ENCODE measurements around the gene ENOX1. TPM values are rescaled to one million over a fixed set of nuclear protein-coding genes. Genes with fewer than 3 reads are reported as not detected.

ENOX1 gene
- total and polyA plus RNA-seq, 9 of the 15 experiments (the other 6 are each of a cell fraction or from before 2014, with no cell fraction given), result not detected

DNA sequence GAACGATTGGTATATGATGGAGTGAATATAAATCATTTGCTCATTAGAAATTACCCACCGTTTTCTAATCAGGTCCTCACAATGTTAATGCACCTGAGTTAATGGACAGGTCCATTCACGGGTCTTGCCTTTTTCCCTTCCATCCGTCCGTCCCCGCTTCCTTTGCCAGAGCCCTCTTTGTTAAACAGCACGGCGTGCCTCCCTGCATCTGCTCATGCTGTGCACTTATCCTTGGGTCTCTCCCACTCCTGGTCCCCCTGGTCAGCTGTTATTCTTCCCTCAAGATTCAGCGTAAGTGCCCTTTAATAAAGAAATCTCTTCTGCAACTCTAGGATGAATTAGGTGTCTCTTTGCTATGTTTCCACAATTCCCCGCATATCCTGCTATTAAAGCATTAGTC lies 438.9 kb downstream of the ENOX1 start (continued):
- TF ChIP-seq AFF1 (IDR thresholded peaks at IDR 0.05; ENCODE audit: low read depth in 1 of 2, partially characterized antibody in 2 of 2) (no peak), KAT8 (IDR thresholded peaks at IDR 0.05; ENCODE audit: low read depth) (no peak), ZNF224 (CRISPR knock-in tag; IDR thresholded peaks at IDR 0.05) (no peak), CBX2 (IDR thresholded peaks at IDR 0.05; ENCODE audit: insufficient read depth, low read length, poor library complexity, severe bottlenecking) (no peak), HDAC2 (IDR thresholded peaks at IDR 0.05) (no peak), XRCC5 (IDR thresholded peaks at IDR 0.05; ENCODE audit: low read depth, low read length) (no peak), ZNF696 (CRISPR knock-in tag; conservative IDR thresholded peaks at IDR 0.05) (no peak), KLF16 (IDR thresholded peaks at IDR 0.05) (no peak)
- TF ChIP-seq, protein P1, sequence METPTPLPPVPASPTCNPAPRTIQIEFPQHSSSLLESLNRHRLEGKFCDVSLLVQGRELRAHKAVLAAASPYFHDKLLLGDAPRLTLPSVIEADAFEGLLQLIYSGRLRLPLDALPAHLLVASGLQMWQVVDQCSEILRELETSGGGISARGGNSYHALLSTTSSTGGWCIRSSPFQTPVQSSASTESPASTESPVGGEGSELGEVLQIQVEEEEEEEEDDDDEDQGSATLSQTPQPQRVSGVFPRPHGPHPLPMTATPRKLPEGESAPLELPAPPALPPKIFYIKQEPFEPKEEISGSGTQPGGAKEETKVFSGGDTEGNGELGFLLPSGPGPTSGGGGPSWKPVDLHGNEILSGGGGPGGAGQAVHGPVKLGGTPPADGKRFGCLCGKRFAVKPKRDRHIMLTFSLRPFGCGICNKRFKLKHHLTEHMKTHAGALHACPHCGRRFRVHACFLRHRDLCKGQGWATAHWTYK (CRISPR knock-in tag; IDR thresholded peaks at IDR 0.05), result no peak
